ENCODE data around the gene MIEF1.

The MIEF1 gene

GRCh38 chr22:39530692-39531331 is 28.7 kb downstream of the MIEF1 start:
- Histone ChIP-seq H3K4me3 (ENCODE audit: low read depth, low read length) (no peak overlapping the region), H3K4me1 (ENCODE audit: control insufficient read depth, insufficient read depth, low read length) (peaks cover 14% of the 10 kb centered on the region), H3K9me3 (ENCODE audit: control insufficient read depth, insufficient read depth, low read depth, low read length) (no peaks in the 10 kb centered on the region), H3K27ac (ENCODE audit: extremely low read depth, low read depth, low read length) (no peak overlapping the region), H3K36me3 (ENCODE audit: control insufficient read depth in 2 of 2, insufficient read depth in 1 of 2, low read length in 2 of 2) (peaks cover 11 to 50% of the 10 kb centered on the region in 2 experiments; a peak in 2 of 3 replicates)
- ChIA-PET CTCF (interaction anchor here (0.6 to 13.7 kb wide), 19 partner anchors 8 to 820 kb away, joined by 3 to 380 read pairs (median 4); no protein-coding TSS in a partner anchor), POLR2A (interaction anchor here (0.7 to 5.1 kb wide), 5 partner anchors 10 to 669 kb away, joined by 4 to 113 read pairs (median 8); partner anchors contain the start of genes ATF4, MIEF1 and RPL3)
- peak; percentile 10 for TF ChIP-seq ZNF654 (tag by site-specific recombination; IDR thresholded peaks at IDR 0.05; ENCODE audit: low read depth)
- 0 out of 2 replicates have a peak, but pooled peaks have one; percentile 36 for TF ChIP-seq ZNF76 (tag by site-specific recombination; IDR thresholded peaks at IDR 0.05; ENCODE audit: borderline replicate concordance, low read depth)
- TF ChIP-seq ZNF530 (tag by site-specific recombination; IDR thresholded peaks at IDR 0.05; ENCODE audit: low read depth): no peak
- 0 out of 2 replicates have a peak, but pooled peaks have one; percentile 15 for TF ChIP-seq ZNF366 (tag by site-specific recombination; conservative IDR thresholded peaks at IDR 0.05)
- TF ChIP-seq TSHZ1 (tag by site-specific recombination; IDR thresholded peaks at IDR 0.05; ENCODE audit: borderline replicate concordance): no peak
- TF ChIP-seq ZNF239 (tag by site-specific recombination; IDR thresholded peaks at IDR 0.05): no peak
- peak; percentile 64 for TF ChIP-seq ZBTB17 (tag by site-specific recombination; IDR thresholded peaks at IDR 0.05)
- TF ChIP-seq KLF7 (tag by site-specific recombination; IDR thresholded peaks at IDR 0.05; ENCODE audit: borderline replicate concordance): no peak
- TF ChIP-seq GLI2 (tag by site-specific recombination; IDR thresholded peaks at IDR 0.05; ENCODE audit: borderline replicate concordance, low read depth): no peak
- TF ChIP-seq SP7 (tag by site-specific recombination; IDR thresholded peaks at IDR 0.05): no peak
- 0 out of 2 replicates have a peak, but pooled peaks have one; percentile 37 for TF ChIP-seq ZBTB44 (tag by site-specific recombination; IDR thresholded peaks at IDR 0.05)
- TF ChIP-seq ZNF335 (tag by site-specific recombination; conservative IDR thresholded peaks at IDR 0.05): peak; percentile 44
- TF ChIP-seq ZNF341 (tag by site-specific recombination; IDR thresholded peaks at IDR 0.05; ENCODE audit: low read depth): peak; percentile 85
- TF ChIP-seq ZNF354C (tag by site-specific recombination; IDR thresholded peaks at IDR 0.05; ENCODE audit: borderline replicate concordance, low read depth): no peak
- peak; percentile 48 for TF ChIP-seq CTCF (tag by site-specific recombination; IDR thresholded peaks at IDR 0.05)
- no peak for TF ChIP-seq ZNF19 (tag by site-specific recombination; IDR thresholded peaks at IDR 0.05; ENCODE audit: low read depth)
- TF ChIP-seq, protein P1, sequence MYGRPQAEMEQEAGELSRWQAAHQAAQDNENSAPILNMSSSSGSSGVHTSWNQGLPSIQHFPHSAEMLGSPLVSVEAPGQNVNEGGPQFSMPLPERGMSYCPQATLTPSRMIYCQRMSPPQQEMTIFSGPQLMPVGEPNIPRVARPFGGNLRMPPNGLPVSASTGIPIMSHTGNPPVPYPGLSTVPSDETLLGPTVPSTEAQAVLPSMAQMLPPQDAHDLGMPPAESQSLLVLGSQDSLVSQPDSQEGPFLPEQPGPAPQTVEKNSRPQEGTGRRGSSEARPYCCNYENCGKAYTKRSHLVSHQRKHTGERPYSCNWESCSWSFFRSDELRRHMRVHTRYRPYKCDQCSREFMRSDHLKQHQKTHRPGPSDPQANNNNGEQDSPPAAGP (tag by site-specific recombination; IDR thresholded peaks at IDR 0.05): no peak
- peak; percentile 50; the same call in 1 of the 2 replicates for TF ChIP-seq TRIM28 (IDR thresholded peaks at IDR 0.05; ENCODE audit: borderline replicate concordance, low read length)
- TF ChIP-seq, protein P2, sequence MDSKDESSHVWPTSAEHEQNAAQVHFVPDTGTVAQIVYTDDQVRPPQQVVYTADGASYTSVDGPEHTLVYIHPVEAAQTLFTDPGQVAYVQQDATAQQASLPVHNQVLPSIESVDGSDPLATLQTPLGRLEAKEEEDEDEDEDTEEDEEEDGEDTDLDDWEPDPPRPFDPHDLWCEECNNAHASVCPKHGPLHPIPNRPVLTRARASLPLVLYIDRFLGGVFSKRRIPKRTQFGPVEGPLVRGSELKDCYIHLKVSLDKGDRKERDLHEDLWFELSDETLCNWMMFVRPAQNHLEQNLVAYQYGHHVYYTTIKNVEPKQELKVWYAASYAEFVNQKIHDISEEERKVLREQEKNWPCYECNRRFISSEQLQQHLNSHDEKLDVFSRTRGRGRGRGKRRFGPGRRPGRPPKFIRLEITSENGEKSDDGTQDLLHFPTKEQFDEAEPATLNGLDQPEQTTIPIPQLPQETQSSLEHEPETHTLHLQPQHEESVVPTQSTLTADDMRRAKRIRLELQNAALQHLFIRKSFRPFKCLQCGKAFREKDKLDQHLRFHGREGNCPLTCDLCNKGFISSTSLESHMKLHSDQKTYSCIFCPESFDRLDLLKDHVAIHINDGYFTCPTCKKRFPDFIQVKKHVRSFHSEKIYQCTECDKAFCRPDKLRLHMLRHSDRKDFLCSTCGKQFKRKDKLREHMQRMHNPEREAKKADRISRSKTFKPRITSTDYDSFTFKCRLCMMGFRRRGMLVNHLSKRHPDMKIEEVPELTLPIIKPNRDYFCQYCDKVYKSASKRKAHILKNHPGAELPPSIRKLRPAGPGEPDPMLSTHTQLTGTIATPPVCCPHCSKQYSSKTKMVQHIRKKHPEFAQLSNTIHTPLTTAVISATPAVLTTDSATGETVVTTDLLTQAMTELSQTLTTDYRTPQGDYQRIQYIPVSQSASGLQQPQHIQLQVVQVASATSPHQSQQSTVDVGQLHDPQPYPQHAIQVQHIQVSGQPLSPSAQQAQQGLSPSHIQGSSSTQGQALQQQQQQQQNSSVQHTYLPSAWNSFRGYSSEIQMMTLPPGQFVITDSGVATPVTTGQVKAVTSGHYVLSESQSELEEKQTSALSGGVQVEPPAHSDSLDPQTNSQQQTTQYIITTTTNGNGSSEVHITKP (tag by site-specific recombination; IDR thresholded peaks at IDR 0.05): peak; percentile 91
- TF ChIP-seq ZNF404 (tag by site-specific recombination; IDR thresholded peaks at IDR 0.05): no peak

Measured in HEK293 (cell line).